GM23338 (cell line): ENCODE measurements around the gene GYS2.

ENCODE experiments used
- EZH2 ChIP-seq: fragments of 200-600 bp; sonication (generic); IDR thresholded peaks from one replicate; pipeline ENCODE4 v1.8.0; 2017; ENCODE audit warnings: antibody characterized with exemption, mild to moderate bottlenecking, low read depth; ENCODE audit not compliant: unreplicated experiment
- EZH2phosphoT487 ChIP-seq: fragments of 200-600 bp; sonication (generic); IDR thresholded peaks from one replicate; pipeline ENCODE4 v1.8.1; 2018; ENCODE audit warnings: antibody characterized with exemption; ENCODE audit not compliant: unreplicated experiment
- TF ChIP-seq, protein P1 (sequence below), 2 experiments: fragments of 200-600 bp in 1 of 2; sonication (generic) in 1 of 2; conservative IDR thresholded peaks; 2 replicates each; pipeline versions ENCODE4 v1.5.1 to v1.6.1; 2016 to 2017; ENCODE audit warnings: antibody characterized with exemption in 2 of 2, low read depth in 2 of 2, mild to moderate bottlenecking in 2 of 2, moderate library complexity in 1 of 2
- TF ChIP-seq, protein P2 (sequence below): IDR thresholded peaks from one replicate; pipeline ENCODE4 v1.6.1; 2018; ENCODE audit warnings: antibody characterized with exemption; ENCODE audit not compliant: unreplicated experiment

DNA sequence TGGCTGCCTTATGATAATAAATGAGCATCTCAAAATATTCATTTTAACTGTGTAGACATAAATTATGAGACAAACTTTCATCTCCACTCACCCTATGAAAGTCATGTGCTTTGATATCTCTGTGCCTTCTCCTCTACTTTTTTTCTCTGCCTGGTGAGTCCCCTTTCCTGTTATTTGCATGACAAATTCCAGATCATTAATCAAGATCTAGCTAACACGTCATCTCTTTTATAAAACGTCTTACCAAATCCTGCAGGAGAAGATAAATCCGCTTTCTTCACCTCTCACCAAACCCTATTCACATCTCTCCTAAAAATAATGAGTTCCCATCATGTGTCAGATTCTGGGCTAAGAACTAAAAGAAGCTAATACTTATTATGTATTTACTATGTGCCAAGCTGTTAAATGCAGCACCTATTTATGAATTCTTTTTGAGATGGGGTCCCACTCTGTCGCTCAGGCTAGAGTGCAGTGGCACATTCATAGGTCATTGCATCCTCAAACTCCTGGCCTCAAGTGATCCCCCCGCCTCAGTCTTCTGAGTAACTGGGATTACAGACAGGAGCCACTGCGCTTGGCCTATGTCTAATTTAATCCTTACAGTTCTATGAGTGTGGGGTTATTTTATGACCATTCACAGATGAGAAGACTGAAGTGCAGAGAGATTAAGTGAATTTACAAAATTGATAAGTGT, 51.9 kb downstream of the GYS2 start:
- TF ChIP-seq, protein P1, sequence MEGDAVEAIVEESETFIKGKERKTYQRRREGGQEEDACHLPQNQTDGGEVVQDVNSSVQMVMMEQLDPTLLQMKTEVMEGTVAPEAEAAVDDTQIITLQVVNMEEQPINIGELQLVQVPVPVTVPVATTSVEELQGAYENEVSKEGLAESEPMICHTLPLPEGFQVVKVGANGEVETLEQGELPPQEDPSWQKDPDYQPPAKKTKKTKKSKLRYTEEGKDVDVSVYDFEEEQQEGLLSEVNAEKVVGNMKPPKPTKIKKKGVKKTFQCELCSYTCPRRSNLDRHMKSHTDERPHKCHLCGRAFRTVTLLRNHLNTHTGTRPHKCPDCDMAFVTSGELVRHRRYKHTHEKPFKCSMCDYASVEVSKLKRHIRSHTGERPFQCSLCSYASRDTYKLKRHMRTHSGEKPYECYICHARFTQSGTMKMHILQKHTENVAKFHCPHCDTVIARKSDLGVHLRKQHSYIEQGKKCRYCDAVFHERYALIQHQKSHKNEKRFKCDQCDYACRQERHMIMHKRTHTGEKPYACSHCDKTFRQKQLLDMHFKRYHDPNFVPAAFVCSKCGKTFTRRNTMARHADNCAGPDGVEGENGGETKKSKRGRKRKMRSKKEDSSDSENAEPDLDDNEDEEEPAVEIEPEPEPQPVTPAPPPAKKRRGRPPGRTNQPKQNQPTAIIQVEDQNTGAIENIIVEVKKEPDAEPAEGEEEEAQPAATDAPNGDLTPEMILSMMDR (conservative IDR thresholded peaks at IDR 0.05; ENCODE audit: low read depth in 2 of 2): no peak
- no peak for TF ChIP-seq EZH2phosphoT487
- no peak for TF ChIP-seq EZH2
- TF ChIP-seq, protein P2, sequence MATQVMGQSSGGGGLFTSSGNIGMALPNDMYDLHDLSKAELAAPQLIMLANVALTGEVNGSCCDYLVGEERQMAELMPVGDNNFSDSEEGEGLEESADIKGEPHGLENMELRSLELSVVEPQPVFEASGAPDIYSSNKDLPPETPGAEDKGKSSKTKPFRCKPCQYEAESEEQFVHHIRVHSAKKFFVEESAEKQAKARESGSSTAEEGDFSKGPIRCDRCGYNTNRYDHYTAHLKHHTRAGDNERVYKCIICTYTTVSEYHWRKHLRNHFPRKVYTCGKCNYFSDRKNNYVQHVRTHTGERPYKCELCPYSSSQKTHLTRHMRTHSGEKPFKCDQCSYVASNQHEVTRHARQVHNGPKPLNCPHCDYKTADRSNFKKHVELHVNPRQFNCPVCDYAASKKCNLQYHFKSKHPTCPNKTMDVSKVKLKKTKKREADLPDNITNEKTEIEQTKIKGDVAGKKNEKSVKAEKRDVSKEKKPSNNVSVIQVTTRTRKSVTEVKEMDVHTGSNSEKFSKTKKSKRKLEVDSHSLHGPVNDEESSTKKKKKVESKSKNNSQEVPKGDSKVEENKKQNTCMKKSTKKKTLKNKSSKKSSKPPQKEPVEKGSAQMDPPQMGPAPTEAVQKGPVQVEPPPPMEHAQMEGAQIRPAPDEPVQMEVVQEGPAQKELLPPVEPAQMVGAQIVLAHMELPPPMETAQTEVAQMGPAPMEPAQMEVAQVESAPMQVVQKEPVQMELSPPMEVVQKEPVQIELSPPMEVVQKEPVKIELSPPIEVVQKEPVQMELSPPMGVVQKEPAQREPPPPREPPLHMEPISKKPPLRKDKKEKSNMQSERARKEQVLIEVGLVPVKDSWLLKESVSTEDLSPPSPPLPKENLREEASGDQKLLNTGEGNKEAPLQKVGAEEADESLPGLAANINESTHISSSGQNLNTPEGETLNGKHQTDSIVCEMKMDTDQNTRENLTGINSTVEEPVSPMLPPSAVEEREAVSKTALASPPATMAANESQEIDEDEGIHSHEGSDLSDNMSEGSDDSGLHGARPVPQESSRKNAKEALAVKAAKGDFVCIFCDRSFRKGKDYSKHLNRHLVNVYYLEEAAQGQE: no peak
